H1 (cell line): ENCODE measurements around the gene PDXDC1. TPM values are rescaled to one million over a fixed set of nuclear protein-coding genes. Genes with fewer than 3 reads are reported as not detected.

Experiments used
- BRCA1 ChIP-seq: IDR thresholded peaks from 2 replicates; pipeline ENCODE4 v1.6.1; 2012; ENCODE audit warnings: low read depth, low read length, improper control_type of control experiment
- CBX5 ChIP-seq: fragments of 300-800, 300-1000 bp; sonication (generic); IDR thresholded peaks from 2 replicates; pipeline ENCODE4 v1.7.1; 2016; ENCODE audit warnings: antibody characterized with exemption, low read length, low read depth
- CHD2 ChIP-seq: IDR thresholded peaks from 2 replicates; pipeline ENCODE4 v1.6.1; 2012; ENCODE audit warnings: low read length, improper control_type of control experiment
- CREB1 ChIP-seq: IDR thresholded peaks from 2 replicates; pipeline ENCODE4 v1.6.1; 2012; ENCODE audit warnings: inconsistent platforms
- EGR1 ChIP-seq: IDR thresholded peaks from 2 replicates; pipeline ENCODE4 v1.6.1; 2011; ENCODE audit warnings: low read depth, low read length, borderline replicate concordance
- EZH2 ChIP-seq: fragments of 200-600 bp; sonication (generic); IDR thresholded peaks from 2 replicates; pipeline ENCODE4 v1.7.1; 2012; ENCODE audit warnings: low read depth, mild to moderate bottlenecking, moderate library complexity, low read length, inconsistent platforms; ENCODE audit not compliant: severe bottlenecking
- GABPA ChIP-seq: IDR thresholded peaks from 2 replicates; pipeline ENCODE4 v1.6.1; 2011; ENCODE audit warnings: mild to moderate bottlenecking, low read length, moderate library complexity, borderline replicate concordance; ENCODE audit not compliant: insufficient read depth
- HDAC6 ChIP-seq: IDR thresholded peaks from one replicate; pipeline ENCODE4 v1.7.1; 2012; ENCODE audit warnings: low read depth, mild to moderate bottlenecking, inconsistent platforms, low read length, moderate library complexity
- SIN3A ChIP-seq, 2 experiments: IDR thresholded peaks in 1 of 2; conservative IDR thresholded peaks in 1 of 2; 2 replicates each; pipeline ENCODE4 v1.6.1; 2011 to 2012; ENCODE audit warnings: low read length in 2 of 2, improper control_type of control experiment in 1 of 2, low read depth in 1 of 2, mild to moderate bottlenecking in 1 of 2
- SP2 ChIP-seq: IDR thresholded peaks from 2 replicates; pipeline ENCODE4 v1.6.1; 2012; ENCODE audit warnings: mild to moderate bottlenecking, low read length, inconsistent platforms
- SUZ12 ChIP-seq: fragments of 200-600 bp; sonication (generic); IDR thresholded peaks from 2 replicates; pipeline ENCODE4 v1.6.1; 2012; ENCODE audit warnings: mild to moderate bottlenecking, inconsistent platforms, low read length, moderate library complexity, mixed read lengths
- TCF12 ChIP-seq: IDR thresholded peaks from 2 replicates; pipeline ENCODE4 v1.6.1; 2011; ENCODE audit warnings: low read depth, mild to moderate bottlenecking, low read length
- YY1 ChIP-seq: IDR thresholded peaks from 2 replicates; pipeline ENCODE4 v1.6.1; 2011; ENCODE audit warnings: low read depth, mild to moderate bottlenecking, low read length
- polyA plus RNA-seq, 7 experiments: library from polyadenylated mRNA; depleted of rRNA in 3 of 7; stranded (reverse) in 5 of 7; unstranded in 2 of 7; fragments of >200 nt in 5 of 7; fragments of 200-250 nt in 2 of 7; gene quantifications; 1 replicate in 5 of 7; 2 replicates in 1 of 7; 4 replicates in 1 of 7; pipeline versions ENCODE4 v1.2.1 to v1.2.3, GENCODE V29; 2011 to 2013; ENCODE audit warnings: missing spikeins in 2 of 7, mixed read lengths in 2 of 7
- total RNA-seq: library from RNA; stranded (reverse); fragmentation: NEBNext Ultra II Directional; extraction: Animal tissue kit (Norgen Biotek cat#: 25700); gene quantifications from 2 replicates; pipeline ENCODE4 v1.2.1, GENCODE V29; 2021
- TF ChIP-seq, protein P1 (sequence below): IDR thresholded peaks from 2 replicates; pipeline ENCODE4 v1.6.1; 2011; ENCODE audit warnings: low read length, improper control_type of control experiment

The PDXDC1 gene
- total and polyA plus RNA-seq, 2 of the 8 experiments (the other 6 are each of a cell fraction or from before 2014, with no cell fraction given): 56.6 to 118 TPM

DNA sequence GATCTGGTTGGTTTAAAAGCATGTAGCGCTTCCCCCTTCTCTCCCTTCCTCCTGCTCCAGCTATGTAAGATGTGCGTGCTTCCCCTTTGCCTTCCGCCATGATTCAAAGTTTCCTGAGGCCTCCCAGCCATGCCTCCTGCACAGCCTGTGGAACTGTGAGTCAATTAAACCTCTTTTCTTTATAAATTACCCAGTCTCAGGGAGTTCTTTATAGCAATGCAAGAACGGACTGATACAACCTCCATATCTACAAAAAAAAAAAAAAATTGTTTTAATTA is 16.6 kb upstream of the PDXDC1 start (continued):
- TF ChIP-seq SIN3A (conservative IDR thresholded peaks at IDR 0.05 in 1 of 2, IDR thresholded peaks at IDR 0.05 in 1 of 2; ENCODE audit: low read depth in 1 of 2, low read length in 2 of 2): no peak
- no peak for TF ChIP-seq SP2
- no peak for TF ChIP-seq EZH2
- TF ChIP-seq CREB1: no peak
- no peak for TF ChIP-seq CBX5
- no peak for TF ChIP-seq HDAC6
- TF ChIP-seq, protein P1, sequence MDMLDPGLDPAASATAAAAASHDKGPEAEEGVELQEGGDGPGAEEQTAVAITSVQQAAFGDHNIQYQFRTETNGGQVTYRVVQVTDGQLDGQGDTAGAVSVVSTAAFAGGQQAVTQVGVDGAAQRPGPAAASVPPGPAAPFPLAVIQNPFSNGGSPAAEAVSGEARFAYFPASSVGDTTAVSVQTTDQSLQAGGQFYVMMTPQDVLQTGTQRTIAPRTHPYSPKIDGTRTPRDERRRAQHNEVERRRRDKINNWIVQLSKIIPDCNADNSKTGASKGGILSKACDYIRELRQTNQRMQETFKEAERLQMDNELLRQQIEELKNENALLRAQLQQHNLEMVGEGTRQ: no peak
- no peak for TF ChIP-seq CHD2
- no peak for TF ChIP-seq BRCA1
- no peak for TF ChIP-seq YY1
- TF ChIP-seq SUZ12: no peak
- no peak for TF ChIP-seq GABPA
- no peak for TF ChIP-seq EGR1
- TF ChIP-seq TCF12: no peak
